Left ventricle myocardium superior (tissue), 1 donor: ENCODE results near the gene SASH3. TPM values are rescaled to one million over a fixed set of nuclear protein-coding genes. Genes with fewer than 3 reads are reported as not detected.
A peak's percentile ranks its signal among the peaks of the same experiment; 100 is the strongest.
"Not testable (repeated sequence)": the region's sequence is repeated elsewhere in the genome, so short reads cannot be mapped to it uniquely, and the experiment has no call there.

Experiments
- ATAC-seq: fragments of 200-7000 bp; cut with Tn5 transposase; one replicate; pipeline ENCODE4 v1.9.1; 2020; ENCODE audit warnings: mild to moderate bottlenecking, moderate library complexity
- DNase-seq: peaks from one replicate; pipeline ENCODE4 v3.0.0-alpha.2; 2020
- intact Hi-C: fragments of 100-400 bp; cut with micrococcal nuclease; formaldehyde crosslinking; loops from one replicate; pipeline ENCODE4 v1.11.0; 2022
- long read RNA-seq: library from polyadenylated mRNA; unstranded; transcript quantifications from one replicate; pipeline ENCODE4 v2.0.0, GENCODE V29; 2021
- total RNA-seq: library from RNA; stranded (reverse); fragmentation: NEBNext Ultra II Directional; extraction: Animal tissue kit (Norgen Biotek cat#: 25700); gene quantifications from one replicate; pipeline ENCODE4 v1.2.1, GENCODE V29; 2021
- donor health status: DM: no; HTN: yes; CAD: no; lungs with severe emphysema.

Gene SASH3
- total RNA-seq, result 1.8 TPM
- long read RNA-seq, result 0 reads

- peak; percentile 68 for ATAC-seq
- peak; percentile 63 for DNase-seq
- intact Hi-C loops, result no loop called here
These were observed at the start of gene SASH3 for GRCh38 chrX:129779747-129780146. Gene SASH3 (plus strand): TSS chrX:129779949. CDS start chrX:129780098, 149 bp downstream.

DNA sequence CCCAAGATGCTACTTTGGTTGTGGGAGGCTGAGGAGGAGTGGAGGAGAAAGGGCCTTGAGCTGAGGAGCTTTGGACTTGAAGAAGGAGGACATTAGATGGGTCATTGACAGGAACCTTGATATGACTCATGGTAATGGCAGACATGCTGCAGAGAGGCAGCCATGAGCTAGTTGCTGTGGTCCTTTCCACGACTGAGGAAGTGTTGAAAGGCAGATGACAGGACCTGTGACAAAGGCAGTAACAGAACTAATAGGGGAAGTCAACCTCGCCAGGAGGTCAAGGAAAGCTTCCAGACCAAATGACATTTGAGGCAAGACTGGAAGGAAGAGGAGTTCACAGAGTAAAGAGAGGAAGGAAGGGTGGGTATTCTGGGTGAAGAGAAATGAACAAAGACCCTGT, 48.5 kb upstream of the SASH3 start:
- DNase-seq, result no peak
- ATAC-seq, result no peak
- intact Hi-C loops, result no loop called here

DNA sequence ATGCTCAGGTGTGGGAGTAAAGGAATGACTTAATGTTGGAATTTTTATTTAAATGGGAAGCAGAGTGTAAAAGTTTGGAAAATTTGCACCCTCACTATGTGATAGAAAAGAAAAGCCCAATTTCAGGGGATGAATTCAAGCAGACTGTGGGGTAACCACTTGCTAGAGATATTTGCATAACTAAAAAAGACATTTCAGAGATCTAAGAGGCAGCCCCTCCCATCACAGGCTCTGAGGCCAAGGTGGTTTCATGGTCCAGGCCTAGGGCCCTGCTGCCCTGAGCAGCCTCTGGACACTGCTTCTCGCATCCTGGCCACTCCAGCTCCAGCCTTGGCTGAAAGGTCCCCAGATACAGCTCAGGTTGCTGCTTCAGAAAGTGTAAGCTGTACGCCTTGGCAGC, 46.9 kb upstream of the SASH3 start:
- intact Hi-C loops, result no loop called here
- no peak for ATAC-seq

GRCh38 chrX:129733335-129733734, 46.4 kb upstream of the SASH3 start:
- ATAC-seq (no peak), DNase-seq (no peak)
- intact Hi-C loops, result no loop called here

More for the DNA sequence above, 46.9 kb upstream of the SASH3 start:
- DNase-seq, result no peak

- intact Hi-C loops, result no loop called here
- DNase-seq, result no peak
- no peak for ATAC-seq
These were observed 43.3 kb upstream of the SASH3 start for GRCh38 chrX:129736491-129736890.

DNA sequence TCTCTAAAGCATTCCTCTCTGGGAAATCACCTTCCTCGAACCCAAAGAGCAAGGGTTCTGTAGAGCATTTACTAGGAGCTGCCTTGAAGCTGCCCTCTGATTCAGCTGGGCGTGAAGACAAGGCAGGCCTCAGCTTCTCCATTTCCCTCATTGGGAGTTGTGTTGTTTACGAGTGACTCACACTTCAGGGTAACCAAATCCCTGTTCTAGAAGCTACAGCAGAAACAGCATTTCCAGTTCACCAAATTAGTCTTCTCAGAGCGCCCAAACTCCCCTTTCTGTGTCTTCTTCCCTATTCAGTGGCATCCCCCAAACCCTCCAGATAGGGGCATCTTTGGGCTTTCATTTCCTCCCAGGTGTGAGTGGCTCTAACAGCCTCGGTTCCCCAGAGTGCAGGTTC, 41.8 kb upstream of the SASH3 start:
- DNase-seq, result no peak
- ATAC-seq, result peak; percentile 66
- intact Hi-C loops, result no loop called here

- intact Hi-C loops, result no loop called here
- ATAC-seq, result peak; percentile 93
- peak; percentile 48 for DNase-seq
These were observed 41.1 kb upstream of the SASH3 start, which contains the start of gene XPNPEP2 for GRCh38 chrX:129738466-129739308. Gene XPNPEP2 (plus strand): TSS chrX:129738979. CDS start chrX:129739214, 235 bp downstream.

GRCh38 chrX:129739578-129739977, 40.2 kb upstream of the SASH3 start:
- DNase-seq (no peak), ATAC-seq (no peak)
- intact Hi-C loops, result no loop called here

DNA sequence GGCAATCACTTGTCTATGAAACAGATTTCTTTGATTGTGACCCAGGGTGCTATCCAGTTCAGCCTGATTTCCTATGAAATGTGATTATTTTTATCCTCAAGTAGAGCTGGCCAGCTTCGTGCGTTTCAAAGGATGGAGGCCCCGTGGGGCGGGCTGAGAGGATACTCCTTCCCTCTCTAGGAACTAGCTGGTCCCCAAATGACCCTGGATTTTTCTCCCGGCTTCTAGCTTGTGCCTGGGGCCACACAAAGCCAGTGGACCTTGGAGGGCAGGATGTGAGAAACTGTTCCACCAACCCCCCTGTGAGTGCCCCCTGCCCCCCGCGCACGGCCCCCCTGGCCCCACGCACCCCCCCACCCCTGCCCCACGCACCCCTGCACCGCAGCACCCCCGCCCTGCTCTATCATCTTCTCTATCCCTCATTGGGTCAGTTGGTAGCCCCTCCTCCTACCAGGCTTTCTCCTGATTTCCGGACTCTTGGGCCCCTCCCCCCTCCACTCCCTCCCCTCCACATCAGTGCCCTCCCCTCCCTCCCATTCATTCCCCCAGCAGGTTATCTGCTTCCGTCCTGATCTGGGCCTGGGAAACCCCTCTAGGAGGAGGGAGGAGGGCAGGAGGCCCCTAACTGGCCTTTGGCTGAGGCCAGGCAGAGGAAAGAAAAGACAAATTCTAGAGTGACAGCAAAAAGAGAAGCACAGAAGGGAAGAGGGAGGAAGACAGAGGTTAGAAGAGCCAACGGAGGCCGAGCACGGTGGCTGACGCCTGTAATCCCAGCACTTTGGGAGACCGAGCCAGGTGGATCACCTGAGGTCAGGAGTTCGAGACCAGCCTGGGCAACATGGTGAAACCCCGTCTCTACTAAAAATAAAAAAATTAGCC, 37.6 kb upstream of the SASH3 start:
- intact Hi-C loops, result no loop called here
- peak; percentile 34 for DNase-seq
- ATAC-seq, result no peak

- intact Hi-C loops, ATAC-seq, DNase-seq: not testable (repeated sequence)
These were observed 37.0 kb upstream of the SASH3 start for GRCh38 chrX:129742759-129743152.

DNA sequence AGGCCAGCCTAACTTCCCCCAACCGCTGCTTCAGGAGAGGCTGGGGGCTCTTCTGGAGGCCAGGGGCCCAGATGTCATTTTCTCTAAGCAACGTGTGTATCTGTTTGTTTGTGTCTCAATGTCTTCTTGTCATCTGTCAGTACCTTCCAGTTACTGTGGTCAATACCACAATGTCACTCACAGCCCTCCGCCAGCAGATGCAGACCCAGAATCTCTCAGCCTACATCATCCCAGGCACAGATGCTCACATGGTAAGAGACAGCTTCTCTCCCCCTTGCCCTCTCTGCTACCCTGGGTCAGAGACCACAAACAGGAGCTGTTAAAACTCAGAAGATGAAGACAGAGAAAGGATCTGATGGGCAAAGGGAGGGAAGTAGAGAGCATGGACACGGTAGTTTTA, 35.9 kb upstream of the SASH3 start:
- intact Hi-C loops, result no loop called here
- ATAC-seq (no peak), DNase-seq (no peak)

DNA sequence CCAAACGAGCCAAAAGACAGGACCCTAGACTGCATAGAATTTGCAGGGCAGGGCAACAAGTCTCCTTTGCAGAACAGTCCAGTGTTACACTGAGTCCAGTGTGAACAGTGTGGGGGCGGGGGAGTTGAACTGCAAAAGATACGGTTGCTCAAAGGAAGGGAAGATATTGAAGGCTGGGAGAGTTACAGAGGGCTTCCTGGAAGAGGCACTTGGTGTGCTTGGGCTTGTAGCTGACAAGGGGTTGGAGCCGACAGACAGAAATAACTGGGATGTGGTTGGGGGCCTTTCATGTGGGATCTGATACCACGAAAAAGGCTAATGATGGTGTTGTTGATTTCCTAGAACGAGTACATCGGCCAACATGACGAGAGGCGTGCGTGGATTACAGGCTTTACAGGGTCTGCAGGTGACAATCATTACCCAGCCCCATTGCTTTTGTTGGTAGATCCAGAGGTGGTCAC, 34.9 kb upstream of the SASH3 start:
- DNase-seq, result no peak
- no peak for ATAC-seq
- intact Hi-C loops, result no loop called here

- ATAC-seq (no peak), DNase-seq (no peak)
- intact Hi-C loops, result no loop called here
These were observed 32.9 kb upstream of the SASH3 start for GRCh38 chrX:129746557-129747470.

DNA sequence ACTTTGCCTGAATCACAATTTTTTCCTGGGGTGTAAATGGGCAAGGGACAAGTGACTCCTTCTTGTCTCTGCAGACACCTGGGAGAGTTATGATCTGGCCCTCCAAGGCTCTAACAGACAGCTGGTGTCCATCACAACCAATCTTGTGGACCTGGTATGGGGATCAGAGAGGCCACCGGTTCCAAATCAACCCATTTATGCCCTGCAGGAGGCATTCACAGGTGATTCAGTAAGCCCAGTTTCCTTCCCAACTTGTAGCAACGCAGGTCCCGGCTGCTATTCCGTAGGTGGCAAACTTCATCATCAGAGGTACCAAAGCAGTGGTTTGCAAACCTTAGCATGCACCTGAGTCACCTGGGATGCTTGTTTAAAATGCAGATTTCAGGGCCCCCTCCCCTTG, 32.2 kb upstream of the SASH3 start:
- ATAC-seq (no peak), DNase-seq (no peak)
- intact Hi-C loops, result no loop called here

GRCh38 chrX:129748305-129748704, 31.4 kb upstream of the SASH3 start:
- intact Hi-C loops, result no loop called here
- ATAC-seq (peak; percentile 92), DNase-seq (no peak)

DNA sequence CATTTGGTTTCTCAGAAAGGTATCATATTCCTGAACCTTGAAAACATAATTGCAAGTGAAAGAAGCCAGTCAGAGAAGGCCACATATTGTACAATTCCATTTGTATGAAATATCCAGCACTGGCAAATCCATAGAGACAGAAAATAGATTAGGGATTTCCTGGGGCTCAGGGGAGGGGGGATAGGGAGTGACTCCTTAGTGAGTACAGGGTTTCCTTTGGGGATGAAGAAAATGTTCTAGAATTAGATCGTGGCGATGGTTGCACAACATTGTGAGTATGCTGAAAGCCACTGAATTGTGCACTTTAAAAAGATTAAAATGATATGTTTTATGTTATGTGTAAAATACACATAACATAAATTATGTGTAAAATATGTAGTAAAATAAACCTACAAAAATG, 30.7 kb upstream of the SASH3 start:
- intact Hi-C loops, result no loop called here
- DNase-seq (no peak), ATAC-seq (peak; percentile 73)

GRCh38 chrX:129750971-129751370, 28.8 kb upstream of the SASH3 start:
- ATAC-seq, result no peak
- intact Hi-C loops, result no loop called here

GRCh38 chrX:129754056-129755024, 25.4 kb upstream of the SASH3 start:
- ATAC-seq (no peak), DNase-seq (no peak)
- intact Hi-C loops, result no loop called here

More at GRCh38 chrX:129750971-129751370, 28.8 kb upstream of the SASH3 start:
- no peak for DNase-seq
